GM23338 (cell line): ENCODE measurements around the gene LRRN1. TPM values are rescaled to one million over a fixed set of nuclear protein-coding genes. Genes with fewer than 3 reads are reported as not detected.

Experiments used
- ATAC-seq: fragments of 200-7000 bp; cut with Tn5 transposase; 3 replicates; pipeline ENCODE4 v1.9.1; 2020
- DNase-seq: peaks from one replicate; pipeline ENCODE4 v3.0.0-alpha.2; 2015; ENCODE audit warnings: low spot score
- H2AFZ ChIP-seq: fragments of 200-600 bp; sonication (generic); 2 replicates; pipeline ENCODE4 v1.8.0; 2016; ENCODE audit warnings: antibody characterized with exemption, mild to moderate bottlenecking, moderate library complexity
- H3F3A ChIP-seq: fragments of 200-600 bp; sonication (generic); replicated peaks from 2 replicates; pipeline ENCODE4 v1.8.0; 2017; ENCODE audit warnings: antibody characterized with exemption, mixed run types, low read depth
- H3K27ac ChIP-seq: fragments of 200-600 bp; sonication (generic); 2 replicates; pipeline ENCODE4 v1.6.1; 2016; ENCODE audit warnings: low read depth
- H3K27me3 ChIP-seq: fragments of 200-600 bp; sonication (generic); 2 replicates; pipeline ENCODE4 v1.8.0; 2016; ENCODE audit warnings: mild to moderate bottlenecking, mixed run types, moderate library complexity; ENCODE audit not compliant: insufficient read depth
- H3K36me3 ChIP-seq: fragments of 200-600 bp; sonication (generic); 2 replicates; pipeline ENCODE4 v1.8.0; 2016; ENCODE audit warnings: mild to moderate bottlenecking; ENCODE audit not compliant: insufficient read depth
- H3K4me1 ChIP-seq: fragments of 200-600 bp; sonication (generic); 2 replicates; pipeline ENCODE4 v1.8.0; 2016; ENCODE audit warnings: mild to moderate bottlenecking, moderate library complexity; ENCODE audit not compliant: insufficient read depth
- H3K4me2 ChIP-seq: fragments of 200-600 bp; sonication (generic); 2 replicates; pipeline ENCODE4 v1.7.1; 2017; ENCODE audit warnings: mixed run types
- H3K4me3 ChIP-seq: fragments of 200-600 bp; sonication (generic); 2 replicates; pipeline ENCODE4 v1.6.1; 2016; ENCODE audit warnings: mixed run types
- H3K79me2 ChIP-seq: fragments of 200-600 bp; sonication (generic); replicated peaks from 2 replicates; pipeline ENCODE4 v1.8.0; 2017; ENCODE audit warnings: mild to moderate bottlenecking; ENCODE audit not compliant: insufficient read depth
- H3K9me2 ChIP-seq: fragments of 200-600 bp; sonication (generic); 2 replicates; pipeline ENCODE4 v1.8.0; 2017; ENCODE audit not compliant: insufficient read depth
- H4K20me1 ChIP-seq: fragments of 200-600 bp; sonication (generic); replicated peaks from 2 replicates; pipeline ENCODE4 v1.8.0; 2017; ENCODE audit warnings: mild to moderate bottlenecking; ENCODE audit not compliant: insufficient read depth
- H3K27ac Mint-ChIP-seq: 2 replicates; pipeline ENCODE4 v1.8.0; 2020; ENCODE audit warnings: inconsistent platforms, mild to moderate bottlenecking, moderate library complexity, mixed read lengths
- H3K27me3 Mint-ChIP-seq: 3 replicates; pipeline ENCODE4 v1.8.0; 2022; ENCODE audit warnings: low read depth, mild to moderate bottlenecking, moderate library complexity, mixed read lengths, inconsistent platforms; ENCODE audit not compliant: insufficient read depth, poor library complexity
- H3K36me3 Mint-ChIP-seq: 3 replicates; pipeline ENCODE4 v1.8.0; 2021; ENCODE audit warnings: low read depth, mild to moderate bottlenecking, inconsistent platforms, moderate library complexity, mixed read lengths
- H3K4me1 Mint-ChIP-seq: 3 replicates; pipeline ENCODE4 v1.8.0; 2020; ENCODE audit warnings: mild to moderate bottlenecking, inconsistent platforms, mixed read lengths
- H3K4me3 Mint-ChIP-seq: 3 replicates; pipeline ENCODE4 v1.8.0; 2021; ENCODE audit warnings: moderate library complexity, mild to moderate bottlenecking, inconsistent platforms, mixed read lengths
- H3K9me3 Mint-ChIP-seq: 3 replicates; pipeline ENCODE4 v1.8.0; 2020; ENCODE audit warnings: moderate library complexity, mild to moderate bottlenecking, inconsistent platforms, mixed read lengths
- CREB1 ChIP-seq: fragments of 250-450 bp; sonication (Bioruptor Pico); IDR thresholded peaks from 2 replicates; pipeline ENCODE4 v1.5.0; 2020; ENCODE audit warnings: low read depth, mild to moderate bottlenecking, moderate library complexity
- EZH2 ChIP-seq: fragments of 200-600 bp; sonication (generic); IDR thresholded peaks from one replicate; pipeline ENCODE4 v1.8.0; 2017; ENCODE audit warnings: antibody characterized with exemption, mild to moderate bottlenecking, low read depth; ENCODE audit not compliant: unreplicated experiment
- EZH2phosphoT487 ChIP-seq: fragments of 200-600 bp; sonication (generic); IDR thresholded peaks from one replicate; pipeline ENCODE4 v1.8.1; 2018; ENCODE audit warnings: antibody characterized with exemption; ENCODE audit not compliant: unreplicated experiment
- JUNB ChIP-seq: IDR thresholded peaks from one replicate; pipeline ENCODE4 v1.6.1; 2016; ENCODE audit warnings: antibody characterized with exemption; ENCODE audit not compliant: unreplicated experiment
- POLR2AphosphoS5 ChIP-seq: IDR thresholded peaks from 2 replicates; pipeline ENCODE4 v1.6.1; 2016; ENCODE audit warnings: antibody characterized with exemption, low read depth
- ZNF331 ChIP-seq: fragments of 250-450 bp; sonication (Bioruptor Pico); IDR thresholded peaks from 2 replicates; pipeline ENCODE4 v1.5.0; 2020; ENCODE audit warnings: low read depth, mild to moderate bottlenecking, moderate library complexity
- polyA plus RNA-seq: library from polyadenylated mRNA; unstranded; fragments of >200 nt; fragmentation: Nextera tagmentation; extraction: Ambion mirVana; gene quantifications from 2 replicates; pipeline ENCODE4 v1.2.1, GENCODE V29; 2016
- total RNA-seq: library from RNA; depleted of rRNA; stranded (reverse); fragments of >200 nt; shearing (Covaris generic); gene quantifications from 2 replicates; pipeline ENCODE4 v1.2.3, GENCODE V29; 2014
- TF ChIP-seq, protein P1 (sequence below), 2 experiments: fragments of 200-600 bp in 1 of 2; sonication (generic) in 1 of 2; conservative IDR thresholded peaks; 2 replicates each; pipeline versions ENCODE4 v1.5.1 to v1.6.1; 2016 to 2017; ENCODE audit warnings: antibody characterized with exemption in 2 of 2, low read depth in 2 of 2, mild to moderate bottlenecking in 2 of 2, moderate library complexity in 1 of 2
- TF ChIP-seq, protein P2 (sequence below): IDR thresholded peaks from one replicate; pipeline ENCODE4 v1.6.1; 2018; ENCODE audit warnings: antibody characterized with exemption; ENCODE audit not compliant: unreplicated experiment
- TF ChIP-seq, protein P3 (sequence below): fragments of 250-450 bp; sonication (Bioruptor Pico); IDR thresholded peaks from 2 replicates; pipeline ENCODE4 v1.5.0; 2020; ENCODE audit warnings: mild to moderate bottlenecking, moderate library complexity

Gene LRRN1
- total and polyA plus RNA-seq, 2 experiments from 2014 or later = 85.7 to 172 TPM

DNA sequence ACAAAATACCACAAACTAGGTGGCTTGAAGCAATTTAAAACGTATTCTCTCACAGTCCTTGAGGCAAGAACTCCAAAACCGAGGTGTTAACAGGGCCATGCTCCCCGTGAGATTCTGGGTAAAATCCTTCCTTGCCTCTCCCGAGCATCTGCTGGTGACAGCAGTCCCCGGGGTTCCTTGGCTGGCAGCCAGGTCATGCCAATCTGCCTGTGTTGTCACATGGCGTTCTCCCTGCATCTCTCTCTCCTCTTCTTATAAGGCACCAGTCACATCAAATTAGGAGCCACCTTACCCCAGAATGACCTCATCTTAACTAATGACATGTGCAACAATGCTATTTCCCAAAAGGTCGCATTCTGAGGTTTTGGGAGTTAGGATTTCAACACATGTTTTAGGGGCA lies 26.3 kb upstream of the LRRN1 start:
- H3K4me3 ChIP-seq = no peak overlapping the region
- H3K27me3 Mint-ChIP-seq = no peaks in the 10 kb centered on the region
- H3K9me3 Mint-ChIP-seq = peaks cover 81% of the 10 kb centered on the region
- H4K20me1 ChIP-seq = no peaks in the 10 kb centered on the region
- H3K27ac ChIP-seq = no peak overlapping the region
- ATAC-seq (no peak), DNase-seq (no peak)
- no peak overlapping the region for H3K4me2 ChIP-seq
- H3K79me2 ChIP-seq = no peaks in the 10 kb centered on the region
- H2AFZ ChIP-seq = no peak overlapping the region
- H3K9me2 ChIP-seq = 0 out of 2 replicates have a peak, but pooled peaks cover 8% of the 10 kb centered on the region
- H3K4me1 Mint-ChIP-seq = no peaks in the 10 kb centered on the region
- no peaks in the 10 kb centered on the region for H3K27me3 ChIP-seq
- no peaks in the 10 kb centered on the region for H3K4me1 ChIP-seq
- TF ChIP-seq POLR2AphosphoS5 = no peak
- no peak for TF ChIP-seq EZH2
- TF ChIP-seq JUNB = no peak
- TF ChIP-seq EZH2phosphoT487 = no peak
- TF ChIP-seq CREB1 (CRISPR knock-in tag) = no peak
- TF ChIP-seq, protein P1, sequence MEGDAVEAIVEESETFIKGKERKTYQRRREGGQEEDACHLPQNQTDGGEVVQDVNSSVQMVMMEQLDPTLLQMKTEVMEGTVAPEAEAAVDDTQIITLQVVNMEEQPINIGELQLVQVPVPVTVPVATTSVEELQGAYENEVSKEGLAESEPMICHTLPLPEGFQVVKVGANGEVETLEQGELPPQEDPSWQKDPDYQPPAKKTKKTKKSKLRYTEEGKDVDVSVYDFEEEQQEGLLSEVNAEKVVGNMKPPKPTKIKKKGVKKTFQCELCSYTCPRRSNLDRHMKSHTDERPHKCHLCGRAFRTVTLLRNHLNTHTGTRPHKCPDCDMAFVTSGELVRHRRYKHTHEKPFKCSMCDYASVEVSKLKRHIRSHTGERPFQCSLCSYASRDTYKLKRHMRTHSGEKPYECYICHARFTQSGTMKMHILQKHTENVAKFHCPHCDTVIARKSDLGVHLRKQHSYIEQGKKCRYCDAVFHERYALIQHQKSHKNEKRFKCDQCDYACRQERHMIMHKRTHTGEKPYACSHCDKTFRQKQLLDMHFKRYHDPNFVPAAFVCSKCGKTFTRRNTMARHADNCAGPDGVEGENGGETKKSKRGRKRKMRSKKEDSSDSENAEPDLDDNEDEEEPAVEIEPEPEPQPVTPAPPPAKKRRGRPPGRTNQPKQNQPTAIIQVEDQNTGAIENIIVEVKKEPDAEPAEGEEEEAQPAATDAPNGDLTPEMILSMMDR (conservative IDR thresholded peaks at IDR 0.05; ENCODE audit: low read depth in 2 of 2) = no peak
- TF ChIP-seq, protein P2, sequence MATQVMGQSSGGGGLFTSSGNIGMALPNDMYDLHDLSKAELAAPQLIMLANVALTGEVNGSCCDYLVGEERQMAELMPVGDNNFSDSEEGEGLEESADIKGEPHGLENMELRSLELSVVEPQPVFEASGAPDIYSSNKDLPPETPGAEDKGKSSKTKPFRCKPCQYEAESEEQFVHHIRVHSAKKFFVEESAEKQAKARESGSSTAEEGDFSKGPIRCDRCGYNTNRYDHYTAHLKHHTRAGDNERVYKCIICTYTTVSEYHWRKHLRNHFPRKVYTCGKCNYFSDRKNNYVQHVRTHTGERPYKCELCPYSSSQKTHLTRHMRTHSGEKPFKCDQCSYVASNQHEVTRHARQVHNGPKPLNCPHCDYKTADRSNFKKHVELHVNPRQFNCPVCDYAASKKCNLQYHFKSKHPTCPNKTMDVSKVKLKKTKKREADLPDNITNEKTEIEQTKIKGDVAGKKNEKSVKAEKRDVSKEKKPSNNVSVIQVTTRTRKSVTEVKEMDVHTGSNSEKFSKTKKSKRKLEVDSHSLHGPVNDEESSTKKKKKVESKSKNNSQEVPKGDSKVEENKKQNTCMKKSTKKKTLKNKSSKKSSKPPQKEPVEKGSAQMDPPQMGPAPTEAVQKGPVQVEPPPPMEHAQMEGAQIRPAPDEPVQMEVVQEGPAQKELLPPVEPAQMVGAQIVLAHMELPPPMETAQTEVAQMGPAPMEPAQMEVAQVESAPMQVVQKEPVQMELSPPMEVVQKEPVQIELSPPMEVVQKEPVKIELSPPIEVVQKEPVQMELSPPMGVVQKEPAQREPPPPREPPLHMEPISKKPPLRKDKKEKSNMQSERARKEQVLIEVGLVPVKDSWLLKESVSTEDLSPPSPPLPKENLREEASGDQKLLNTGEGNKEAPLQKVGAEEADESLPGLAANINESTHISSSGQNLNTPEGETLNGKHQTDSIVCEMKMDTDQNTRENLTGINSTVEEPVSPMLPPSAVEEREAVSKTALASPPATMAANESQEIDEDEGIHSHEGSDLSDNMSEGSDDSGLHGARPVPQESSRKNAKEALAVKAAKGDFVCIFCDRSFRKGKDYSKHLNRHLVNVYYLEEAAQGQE = no peak
- TF ChIP-seq, protein P3, sequence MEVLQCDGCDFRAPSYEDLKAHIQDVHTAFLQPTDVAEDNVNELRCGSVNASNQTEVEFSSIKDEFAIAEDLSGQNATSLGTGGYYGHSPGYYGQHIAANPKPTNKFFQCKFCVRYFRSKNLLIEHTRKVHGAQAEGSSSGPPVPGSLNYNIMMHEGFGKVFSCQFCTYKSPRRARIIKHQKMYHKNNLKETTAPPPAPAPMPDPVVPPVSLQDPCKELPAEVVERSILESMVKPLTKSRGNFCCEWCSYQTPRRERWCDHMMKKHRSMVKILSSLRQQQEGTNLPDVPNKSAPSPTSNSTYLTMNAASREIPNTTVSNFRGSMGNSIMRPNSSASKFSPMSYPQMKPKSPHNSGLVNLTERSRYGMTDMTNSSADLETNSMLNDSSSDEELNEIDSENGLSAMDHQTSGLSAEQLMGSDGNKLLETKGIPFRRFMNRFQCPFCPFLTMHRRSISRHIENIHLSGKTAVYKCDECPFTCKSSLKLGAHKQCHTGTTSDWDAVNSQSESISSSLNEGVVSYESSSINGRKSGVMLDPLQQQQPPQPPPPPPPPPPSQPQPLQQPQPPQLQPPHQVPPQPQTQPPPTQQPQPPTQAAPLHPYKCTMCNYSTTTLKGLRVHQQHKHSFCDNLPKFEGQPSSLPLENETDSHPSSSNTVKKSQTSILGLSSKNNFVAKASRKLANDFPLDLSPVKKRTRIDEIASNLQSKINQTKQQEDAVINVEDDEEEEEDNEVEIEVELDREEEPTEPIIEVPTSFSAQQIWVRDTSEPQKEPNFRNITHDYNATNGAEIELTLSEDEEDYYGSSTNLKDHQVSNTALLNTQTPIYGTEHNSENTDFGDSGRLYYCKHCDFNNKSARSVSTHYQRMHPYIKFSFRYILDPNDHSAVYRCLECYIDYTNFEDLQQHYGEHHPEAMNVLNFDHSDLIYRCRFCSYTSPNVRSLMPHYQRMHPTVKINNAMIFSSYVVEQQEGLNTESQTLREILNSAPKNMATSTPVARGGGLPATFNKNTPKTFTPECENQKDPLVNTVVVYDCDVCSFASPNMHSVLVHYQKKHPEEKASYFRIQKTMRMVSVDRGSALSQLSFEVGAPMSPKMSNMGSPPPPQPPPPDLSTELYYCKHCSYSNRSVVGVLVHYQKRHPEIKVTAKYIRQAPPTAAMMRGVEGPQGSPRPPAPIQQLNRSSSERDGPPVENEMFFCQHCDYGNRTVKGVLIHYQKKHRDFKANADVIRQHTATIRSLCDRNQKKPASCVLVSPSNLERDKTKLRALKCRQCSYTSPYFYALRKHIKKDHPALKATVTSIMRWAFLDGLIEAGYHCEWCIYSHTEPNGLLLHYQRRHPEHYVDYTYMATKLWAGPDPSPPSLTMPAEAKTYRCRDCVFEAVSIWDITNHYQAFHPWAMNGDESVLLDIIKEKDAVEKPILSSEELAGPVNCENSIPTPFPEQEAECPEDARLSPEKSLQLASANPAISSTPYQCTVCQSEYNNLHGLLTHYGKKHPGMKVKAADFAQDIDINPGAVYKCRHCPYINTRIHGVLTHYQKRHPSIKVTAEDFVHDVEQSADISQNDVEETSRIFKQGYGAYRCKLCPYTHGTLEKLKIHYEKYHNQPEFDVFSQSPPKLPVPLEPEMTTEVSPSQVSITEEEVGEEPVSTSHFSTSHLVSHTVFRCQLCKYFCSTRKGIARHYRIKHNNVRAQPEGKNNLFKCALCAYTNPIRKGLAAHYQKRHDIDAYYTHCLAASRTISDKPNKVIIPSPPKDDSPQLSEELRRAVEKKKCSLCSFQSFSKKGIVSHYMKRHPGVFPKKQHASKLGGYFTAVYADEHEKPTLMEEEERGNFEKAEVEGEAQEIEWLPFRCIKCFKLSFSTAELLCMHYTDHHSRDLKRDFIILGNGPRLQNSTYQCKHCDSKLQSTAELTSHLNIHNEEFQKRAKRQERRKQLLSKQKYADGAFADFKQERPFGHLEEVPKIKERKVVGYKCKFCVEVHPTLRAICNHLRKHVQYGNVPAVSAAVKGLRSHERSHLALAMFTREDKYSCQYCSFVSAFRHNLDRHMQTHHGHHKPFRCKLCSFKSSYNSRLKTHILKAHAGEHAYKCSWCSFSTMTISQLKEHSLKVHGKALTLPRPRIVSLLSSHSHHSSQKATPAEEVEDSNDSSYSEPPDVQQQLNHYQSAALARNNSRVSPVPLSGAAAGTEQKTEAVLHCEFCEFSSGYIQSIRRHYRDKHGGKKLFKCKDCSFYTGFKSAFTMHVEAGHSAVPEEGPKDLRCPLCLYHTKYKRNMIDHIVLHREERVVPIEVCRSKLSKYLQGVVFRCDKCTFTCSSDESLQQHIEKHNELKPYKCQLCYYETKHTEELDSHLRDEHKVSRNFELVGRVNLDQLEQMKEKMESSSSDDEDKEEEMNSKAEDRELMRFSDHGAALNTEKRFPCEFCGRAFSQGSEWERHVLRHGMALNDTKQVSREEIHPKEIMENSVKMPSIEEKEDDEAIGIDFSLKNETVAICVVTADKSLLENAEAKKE (CRISPR knock-in tag) = no peak
- no peak for TF ChIP-seq ZNF331 (CRISPR knock-in tag)
- peaks cover 12% of the 10 kb centered on the region for H3K36me3 Mint-ChIP-seq
- H3K4me3 Mint-ChIP-seq = no peak overlapping the region
- H3K27ac Mint-ChIP-seq = no peak overlapping the region
- no peaks in the 10 kb centered on the region for H3K36me3 ChIP-seq
- no peaks in the 10 kb centered on the region for H3F3A ChIP-seq
